ENCODE data around the gene CERT1. TPM values are rescaled to one million over a fixed set of nuclear protein-coding genes. Genes with fewer than 3 reads are reported as not detected.

The CERT1 gene
- polyA plus RNA-seq, 3 donors = 16.6 to 50.5 (median 45.9) TPM

GRCh38 chr5:75414241-75414640 is 97.2 kb downstream of the CERT1 start:
- no peaks in the 10 kb centered on the region for H3K4me1 ChIP-seq (ENCODE audit: control insufficient read depth in 1 of 2, insufficient read depth in 2 of 2, low read length in 2 of 2)
- H3K9ac ChIP-seq (ENCODE audit: insufficient read depth, low read length, poor library complexity, severe bottlenecking) = no peak overlapping the region
- H3K4me1 Mint-ChIP-seq = no peaks in the 10 kb centered on the region
- H3K4me3 Mint-ChIP-seq = no peak overlapping the region
- H3K36me3 ChIP-seq (replicated peaks in 1 of 2; ENCODE audit: control insufficient read depth in 1 of 2, insufficient read depth in 2 of 2, low read length in 2 of 2) = peaks cover 65 to 93% of the 10 kb centered on the region in 2 donors
- H3K27me3 Mint-ChIP-seq (ENCODE audit: low read depth in 3 of 3) = no peaks in the 10 kb centered on the region
- H3K4me3 ChIP-seq (replicated peaks in 1 of 3; ENCODE audit: low read depth in 2 of 3, low read length in 3 of 3) = no peak overlapping the region
- no peak overlapping the region for H3K27ac Mint-ChIP-seq
- H3K79me2 ChIP-seq (ENCODE audit: insufficient read depth, low read length) = no peaks in the 10 kb centered on the region
- no peak for TF ChIP-seq CTCF (IDR thresholded peaks at IDR 0.05)
- H3K27me3 ChIP-seq (ENCODE audit: control insufficient read depth in 2 of 2, insufficient read depth in 2 of 2, low read length in 2 of 2) = no peaks in the 10 kb centered on the region
- DNase-seq = no peak
- peaks cover 59 to 73% of the 10 kb centered on the region in 2 donors for H3K36me3 Mint-ChIP-seq
- no peak overlapping the region for H3K4me2 ChIP-seq (replicated peaks; ENCODE audit: extremely low read depth, low read length, poor library complexity, severe bottlenecking)
- WGBS (ENCODE audit: insufficient coverage) = no CpG with 5 or more reads among the region's 1 CpG
- no peak overlapping the region for H2AFZ ChIP-seq (ENCODE audit: insufficient read depth, low read depth, low read length, poor library complexity, severe bottlenecking)
- H3K9me3 ChIP-seq (replicated peaks in 1 of 2; ENCODE audit: control insufficient read depth in 1 of 2, insufficient read depth in 1 of 2, low read length in 2 of 2) = no peaks in the 10 kb centered on the region
- H4K20me1 ChIP-seq (ENCODE audit: insufficient read depth, low read length) = peaks cover 25% of the 10 kb centered on the region
- no peak overlapping the region for H3K27ac ChIP-seq (ENCODE audit: low read depth in 1 of 2, low read length in 2 of 2)
- peaks cover 0 to 2% (median 0%) of the 10 kb centered on the region in 7 donors for H3K9me3 Mint-ChIP-seq
- intact Hi-C loops (cut with micrococcal nuclease) = no loop called here

DNA sequence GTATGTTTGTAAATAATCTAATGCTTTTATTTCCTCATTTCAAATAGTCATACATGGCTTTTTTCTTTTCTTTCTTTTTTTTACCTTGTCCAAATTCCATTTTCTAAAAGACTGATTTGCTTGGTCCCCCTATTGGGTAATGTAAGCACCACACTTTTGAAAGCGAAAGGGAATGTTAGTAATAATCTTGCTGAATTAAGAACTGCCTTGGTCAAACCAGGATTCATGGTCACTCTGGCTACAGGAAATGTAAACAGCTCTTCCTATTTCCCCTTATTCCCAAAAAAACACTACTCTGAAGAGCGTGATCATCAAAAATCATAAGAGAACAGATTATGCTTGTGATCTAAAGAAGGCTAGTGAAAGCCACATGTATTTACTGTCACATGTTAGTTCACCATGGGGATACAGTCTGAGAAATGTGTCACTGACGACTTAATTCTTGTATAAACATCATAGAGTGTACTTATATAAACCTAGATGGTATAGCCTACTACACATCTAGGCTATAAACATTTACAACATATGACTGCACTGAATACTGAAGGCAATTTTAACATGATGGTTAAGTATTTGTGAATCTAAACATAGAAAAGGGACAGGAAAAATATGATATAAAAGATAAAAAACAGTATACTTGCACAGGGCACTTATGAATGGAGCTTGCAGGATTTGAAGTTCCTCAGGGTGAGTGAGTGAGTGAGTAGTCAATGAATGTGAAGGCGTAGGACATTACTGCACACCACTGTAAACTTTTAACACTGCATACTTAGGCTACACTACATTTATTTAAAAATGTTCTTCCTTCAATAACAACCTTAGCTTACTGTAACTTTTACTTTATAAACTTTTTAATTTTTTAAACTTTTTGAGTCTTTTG is 99.1 kb downstream of the CERT1 start:
- no peaks in the 10 kb centered on the region for H3K4me1 Mint-ChIP-seq
- intact Hi-C loops (cut with micrococcal nuclease) = no loop called here
- H3K27me3 Mint-ChIP-seq (ENCODE audit: low read depth in 3 of 3) = no peaks in the 10 kb centered on the region
- Histone ChIP-seq H3K4me3 (replicated peaks in 1 of 3; ENCODE audit: low read depth in 2 of 3, low read length in 3 of 3) (no peak overlapping the region), H3K27ac (ENCODE audit: low read depth in 1 of 2, low read length in 2 of 2) (peak overlapping the region in 1 of 2 donors; percentile 45), H3K4me1 (ENCODE audit: control insufficient read depth in 1 of 2, insufficient read depth in 2 of 2, low read length in 2 of 2) (no peaks in the 10 kb centered on the region), H2AFZ (ENCODE audit: insufficient read depth, low read depth, low read length, poor library complexity, severe bottlenecking) (no peak overlapping the region), H3K4me2 (replicated peaks; ENCODE audit: extremely low read depth, low read length, poor library complexity, severe bottlenecking) (no peak overlapping the region), H3K27me3 (ENCODE audit: control insufficient read depth in 2 of 2, insufficient read depth in 2 of 2, low read length in 2 of 2) (no peaks in the 10 kb centered on the region), H4K20me1 (ENCODE audit: insufficient read depth, low read length) (peaks cover 12% of the 10 kb centered on the region), H3K36me3 (replicated peaks in 1 of 2; ENCODE audit: control insufficient read depth in 1 of 2, insufficient read depth in 2 of 2, low read length in 2 of 2) (peaks cover 60 to 85% of the 10 kb centered on the region in 2 donors), H3K79me2 (ENCODE audit: insufficient read depth, low read length) (no peaks in the 10 kb centered on the region), H3K9ac (ENCODE audit: insufficient read depth, low read length, poor library complexity, severe bottlenecking) (no peak overlapping the region), H3K9me3 (replicated peaks in 1 of 2; ENCODE audit: control insufficient read depth in 1 of 2, insufficient read depth in 1 of 2, low read length in 2 of 2) (no peaks in the 10 kb centered on the region)
- no peak for TF ChIP-seq CTCF (IDR thresholded peaks at IDR 0.05)
- WGBS (ENCODE audit: insufficient coverage) = no CpG with 5 or more reads among the region's 4 CpGs
- no peak for DNase-seq
- no peak overlapping the region for H3K4me3 Mint-ChIP-seq
- peak overlapping the region in 2 of 7 donors; percentile 6 to 26 for H3K27ac Mint-ChIP-seq
- H3K9me3 Mint-ChIP-seq = no peaks in the 10 kb centered on the region
- peaks cover 48 to 65% of the 10 kb centered on the region in 2 donors for H3K36me3 Mint-ChIP-seq
